NB4 (cell line): Measurements from ENCODE around the gene ERCC1.

ENCODE experiments used
- CTCF ChIP-seq: IDR thresholded peaks from one replicate; pipeline ENCODE4 v1.5.1; 2012; ENCODE audit warnings: low read depth, low read length
- MYC ChIP-seq: IDR thresholded peaks from 2 replicates; pipeline ENCODE4 v1.6.1; 2011; ENCODE audit warnings: low read depth, low read length
- POLR2A ChIP-seq: IDR thresholded peaks from 2 replicates; pipeline ENCODE4 v1.6.1; 2011; ENCODE audit warnings: mild to moderate bottlenecking; ENCODE audit not compliant: insufficient read length; ENCODE audit errors: extremely low read depth

GRCh38 chr19:45440259-45440638, 16.5 kb upstream of the ERCC1 start:
- TF ChIP-seq CTCF (no peak), POLR2A (no peak), MYC (no peak)
